OCI-LY1 (cell line): ENCODE data around the gene MAP1LC3A.

Source experiments
- EZH2 ChIP-seq: fragments of 200-600 bp; sonication (generic), shearing (Covaris generic); IDR thresholded peaks from 2 replicates; pipeline ENCODE4 v1.8.0; 2017; ENCODE audit warnings: borderline replicate concordance, mixed run types, mild to moderate bottlenecking, antibody characterized with exemption, low read length, moderate library complexity, mixed read lengths
- TF ChIP-seq, protein P1 (sequence below): fragments of 200-600 bp; sonication (generic), shearing (Covaris generic); IDR thresholded peaks from 2 replicates; pipeline ENCODE4 v1.5.1; 2017; ENCODE audit warnings: mild to moderate bottlenecking, antibody characterized with exemption, low read length, moderate library complexity, mixed read lengths

DNA sequence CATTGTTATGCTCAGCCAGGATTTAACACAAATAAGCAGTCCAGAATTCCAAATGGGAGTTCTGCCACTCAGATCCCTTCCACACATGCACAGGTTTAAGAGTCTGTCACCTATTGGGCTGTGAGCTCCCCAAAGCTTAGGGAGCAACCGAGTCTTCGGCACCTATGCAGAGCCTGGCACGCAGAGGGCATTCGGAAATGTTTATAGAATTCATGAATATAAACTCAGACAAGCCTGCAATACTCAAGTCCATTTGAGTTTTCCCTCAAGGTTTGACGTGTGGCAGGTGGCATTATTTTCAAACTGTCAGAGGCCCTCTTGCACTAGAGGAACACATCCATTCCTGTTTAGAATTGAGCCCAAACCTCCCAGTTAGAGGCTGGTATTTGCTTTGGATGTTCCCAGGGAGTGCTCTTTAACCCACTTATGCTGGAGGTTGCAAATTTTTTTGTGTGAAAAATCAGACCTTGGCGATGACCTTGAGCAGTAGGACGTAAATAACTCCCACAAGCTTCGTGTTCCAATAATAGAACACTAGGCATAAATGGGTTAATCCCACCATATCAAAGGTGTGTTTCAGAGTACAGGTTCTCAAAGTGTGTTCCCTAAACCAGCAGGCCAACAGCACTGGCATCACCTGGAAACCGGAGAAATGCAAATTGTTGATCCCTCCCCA lies 28.1 kb downstream of the MAP1LC3A start:
- TF ChIP-seq EZH2 = no peak
- TF ChIP-seq, protein P1, sequence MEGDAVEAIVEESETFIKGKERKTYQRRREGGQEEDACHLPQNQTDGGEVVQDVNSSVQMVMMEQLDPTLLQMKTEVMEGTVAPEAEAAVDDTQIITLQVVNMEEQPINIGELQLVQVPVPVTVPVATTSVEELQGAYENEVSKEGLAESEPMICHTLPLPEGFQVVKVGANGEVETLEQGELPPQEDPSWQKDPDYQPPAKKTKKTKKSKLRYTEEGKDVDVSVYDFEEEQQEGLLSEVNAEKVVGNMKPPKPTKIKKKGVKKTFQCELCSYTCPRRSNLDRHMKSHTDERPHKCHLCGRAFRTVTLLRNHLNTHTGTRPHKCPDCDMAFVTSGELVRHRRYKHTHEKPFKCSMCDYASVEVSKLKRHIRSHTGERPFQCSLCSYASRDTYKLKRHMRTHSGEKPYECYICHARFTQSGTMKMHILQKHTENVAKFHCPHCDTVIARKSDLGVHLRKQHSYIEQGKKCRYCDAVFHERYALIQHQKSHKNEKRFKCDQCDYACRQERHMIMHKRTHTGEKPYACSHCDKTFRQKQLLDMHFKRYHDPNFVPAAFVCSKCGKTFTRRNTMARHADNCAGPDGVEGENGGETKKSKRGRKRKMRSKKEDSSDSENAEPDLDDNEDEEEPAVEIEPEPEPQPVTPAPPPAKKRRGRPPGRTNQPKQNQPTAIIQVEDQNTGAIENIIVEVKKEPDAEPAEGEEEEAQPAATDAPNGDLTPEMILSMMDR = no peak
